Natural killer cell (primary cell): ENCODE measurements around the gene SLC9A8. TPM values are rescaled to one million over a fixed set of nuclear protein-coding genes. Genes with fewer than 3 reads are reported as not detected.
"Not testable (repeated sequence)": the region's sequence is repeated elsewhere in the genome, so short reads cannot be mapped to it uniquely, and the experiment has no call there.

Experiments
- ATAC-seq, 3 donors: fragments of 150-1000 bp in 2 of 3; fragments of 200-7000 bp in 1 of 3; cut with Tn5 transposase; 1 replicate in 1 of 3; 2 replicates in 2 of 3; pipeline ENCODE4 v1.10.0; 2021; ENCODE audit warnings: mild to moderate bottlenecking in 2 of 3, moderate library complexity in 2 of 3
- DNase-seq, 2 donors: peaks; one replicate each; pipeline versions ENCODE4 v3.0.0 to v3.0.0-alpha.2; 2013 to 2021; ENCODE audit warnings: mixed read lengths in 1 of 2
- H3K27ac ChIP-seq: one replicate; pipeline ENCODE4 v1.5.1; 2013; ENCODE audit warnings: mild to moderate bottlenecking, low read length
- H3K27me3 ChIP-seq: one replicate; pipeline ENCODE4 v1.6.1; 2013; ENCODE audit warnings: low read length; ENCODE audit not compliant: control insufficient read depth, insufficient read depth
- H3K36me3 ChIP-seq: one replicate; pipeline ENCODE4 v1.6.1; 2013; ENCODE audit warnings: low read length; ENCODE audit not compliant: control insufficient read depth, insufficient read depth
- H3K4me1 ChIP-seq: one replicate; pipeline ENCODE4 v1.6.1; 2013; ENCODE audit warnings: low read length; ENCODE audit not compliant: control insufficient read depth, insufficient read depth
- H3K4me3 ChIP-seq: one replicate; pipeline ENCODE4 v1.5.1; 2013; ENCODE audit warnings: low read length
- H3K9me3 ChIP-seq: one replicate; pipeline ENCODE4 v1.6.1; 2013; ENCODE audit warnings: low read length; ENCODE audit not compliant: control insufficient read depth, insufficient read depth
- H3K27ac Mint-ChIP-seq, 2 donors: one replicate each; pipeline ENCODE4 v1.8.0; 2022; ENCODE audit warnings: mild to moderate bottlenecking in 2 of 2, mixed read lengths in 2 of 2, moderate library complexity in 1 of 2
- H3K27me3 Mint-ChIP-seq, 2 donors: one replicate each; pipeline ENCODE4 v1.8.0; 2022; ENCODE audit warnings: low read depth in 2 of 2, mixed read lengths in 2 of 2
- H3K36me3 Mint-ChIP-seq: one replicate; pipeline ENCODE4 v1.8.0; 2022; ENCODE audit warnings: mixed read lengths
- H3K4me1 Mint-ChIP-seq, 2 donors: one replicate each; pipeline ENCODE4 v1.8.0; 2022; ENCODE audit warnings: mixed read lengths in 2 of 2
- H3K4me3 Mint-ChIP-seq: one replicate; pipeline ENCODE4 v1.8.0; 2022; ENCODE audit warnings: mild to moderate bottlenecking, moderate library complexity, mixed read lengths
- H3K9me3 Mint-ChIP-seq, 2 donors: one replicate each; pipeline ENCODE4 v1.8.0; 2022; ENCODE audit warnings: mixed read lengths in 2 of 2
- CTCF ChIP-seq: fragments of 200-600 bp; IDR thresholded peaks from one replicate; pipeline ENCODE4 v1.8.0; 2022; ENCODE audit warnings: antibody characterized with exemption
- WGBS: methylation state at CpG from one replicate; pipeline ENCODE4 v1.1.7; 2013; ENCODE audit warnings: missing lambda C conversion rate; ENCODE audit not compliant: insufficient coverage; 5-methylcytosine and 5-hydroxymethylcytosine counted together
- intact Hi-C: fragments of 100-400 bp; cut with micrococcal nuclease; formaldehyde crosslinking; loops from one replicate; pipeline ENCODE4 v1.14.2; 2022
- total RNA-seq, 4 donors: library from RNA; stranded (reverse); fragments of 120-200 nt in 1 of 4; gene quantifications; one replicate each; pipeline versions ENCODE4 v1.2.3 to v1.2.4, GENCODE V29; 2013 to 2022

SLC9A8 gene
- total RNA-seq, 3 donors from 2014 or later (not counting 1 experiment from before 2014, with no cell fraction given), result 54.5 to 68.7 (median 58.8) TPM

- TF ChIP-seq CTCF, result no peak
- Mint-ChIP-seq H3K27ac (no peak overlapping the region), H3K9me3 (no peaks in the 10 kb centered on the region), H3K27me3 (no peaks in the 10 kb centered on the region), H3K36me3 (no peaks in the 10 kb centered on the region), H3K4me1 (peaks cover 0 to 9% of the 10 kb centered on the region in 2 donors), H3K4me3 (no peak overlapping the region)
- peaks cover 18% of the 10 kb centered on the region for H3K4me1 ChIP-seq
- no peaks in the 10 kb centered on the region for H3K27me3 ChIP-seq
- DNase-seq (no peak), ATAC-seq (no peak)
- H3K4me3 ChIP-seq, result no peak overlapping the region
- no peak overlapping the region for H3K27ac ChIP-seq
- intact Hi-C loops, result no loop called here
- no peaks in the 10 kb centered on the region for H3K9me3 ChIP-seq
- peaks cover 8% of the 10 kb centered on the region for H3K36me3 ChIP-seq
- 66% methylated on average over 6 of the region's 6 CpGs for WGBS
Observed at GRCh38 chr20:49894073-49894470, 81.4 kb downstream of the SLC9A8 start.

GRCh38 chr20:49895474-49896093 is 83.0 kb downstream of the SLC9A8 start:
- intact Hi-C loops, H3K9me3 ChIP-seq, H3K27ac Mint-ChIP-seq, DNase-seq, H3K36me3 Mint-ChIP-seq, H3K4me1 Mint-ChIP-seq, H3K9me3 Mint-ChIP-seq, ATAC-seq, H3K27me3 ChIP-seq, H3K27me3 Mint-ChIP-seq, H3K4me3 ChIP-seq, H3K27ac ChIP-seq, H3K4me3 Mint-ChIP-seq, H3K36me3 ChIP-seq: not testable (repeated sequence)
- 89% methylated on average over 5 of the region's 7 CpGs for WGBS
- peaks cover 18% of the 10 kb centered on the region for H3K4me1 ChIP-seq

GRCh38 chr20:49896204-49896603 is 83.6 kb downstream of the SLC9A8 start:
- no peak for ATAC-seq
- no peaks in the 10 kb centered on the region for H3K36me3 Mint-ChIP-seq
- H3K4me3 Mint-ChIP-seq, result no peak overlapping the region
- Histone ChIP-seq H3K4me1 (peaks cover 18% of the 10 kb centered on the region), H3K9me3 (no peaks in the 10 kb centered on the region), H3K4me3 (no peak overlapping the region), H3K36me3 (no peaks in the 10 kb centered on the region), H3K27ac (no peak overlapping the region), H3K27me3 (no peaks in the 10 kb centered on the region)
- WGBS, result 89% methylated on average over 2 of the region's 6 CpGs
- no peaks in the 10 kb centered on the region for H3K9me3 Mint-ChIP-seq
- no peak overlapping the region for H3K27ac Mint-ChIP-seq
- intact Hi-C loops, result no loop called here
- no peak for DNase-seq
- no peak for TF ChIP-seq CTCF
- peaks cover 0 to 7% of the 10 kb centered on the region in 2 donors for H3K4me1 Mint-ChIP-seq
- H3K27me3 Mint-ChIP-seq, result no peaks in the 10 kb centered on the region

GRCh38 chr20:49899541-49900383 is 87.1 kb downstream of the SLC9A8 start:
- Histone ChIP-seq H3K36me3 (peaks cover 6% of the 10 kb centered on the region), H3K27ac (no peak overlapping the region), H3K27me3 (no peaks in the 10 kb centered on the region), H3K9me3 (no peaks in the 10 kb centered on the region), H3K4me1 (no peaks in the 10 kb centered on the region), H3K4me3 (no peak overlapping the region)
- Mint-ChIP-seq H3K36me3 (no peaks in the 10 kb centered on the region), H3K9me3 (no peaks in the 10 kb centered on the region), H3K27ac (no peak overlapping the region), H3K27me3 (no peaks in the 10 kb centered on the region), H3K4me3 (no peak overlapping the region), H3K4me1 (peaks cover 0 to 7% of the 10 kb centered on the region in 2 donors)
- ATAC-seq (no peak), DNase-seq (no peak)
- intact Hi-C loops, result no loop called here
- no peak for TF ChIP-seq CTCF
- 93% methylated on average over 9 of the region's 10 CpGs for WGBS
